T-helper 17 cell (primary cell): ENCODE measurements around the gene FRMD5. TPM values are rescaled to one million over a fixed set of nuclear protein-coding genes. Genes with fewer than 3 reads are reported as not detected.
A peak's percentile ranks its signal among the peaks of the same experiment; 100 is the strongest.

Source experiments
- ATAC-seq: fragments of 150-1000 bp; cut with Tn5 transposase; 2 replicates; pipeline ENCODE4 v1.10.0; 2021; ENCODE audit warnings: mild to moderate bottlenecking, moderate library complexity
- DNase-seq, 3 donors: peaks; one replicate each; pipeline versions ENCODE4 v3.0.0 to v3.0.0-alpha.2; 2020 to 2021
- H3K9me3 ChIP-seq: one replicate; pipeline ENCODE4 v1.7.0; 2013; ENCODE audit warnings: low read length, mild to moderate bottlenecking; ENCODE audit not compliant: control insufficient read depth, poor library complexity, severe bottlenecking
- H3K27ac Mint-ChIP-seq: one replicate; pipeline ENCODE4 v1.8.0; 2022; ENCODE audit warnings: mild to moderate bottlenecking, moderate library complexity, mixed read lengths
- H3K27me3 Mint-ChIP-seq: one replicate; pipeline ENCODE4 v1.8.0; 2022; ENCODE audit warnings: mixed read lengths
- H3K36me3 Mint-ChIP-seq: one replicate; pipeline ENCODE4 v1.8.0; 2022; ENCODE audit warnings: low read depth, mixed read lengths
- H3K4me1 Mint-ChIP-seq: one replicate; pipeline ENCODE4 v1.8.0; 2022; ENCODE audit warnings: mild to moderate bottlenecking, mixed read lengths
- H3K4me3 Mint-ChIP-seq: one replicate; pipeline ENCODE4 v1.8.0; 2022; ENCODE audit warnings: mild to moderate bottlenecking, moderate library complexity, mixed read lengths
- total RNA-seq, 4 donors: library from RNA in 2 of 4; stranded (reverse) in 2 of 4; gene quantifications; one replicate each; pipeline ENCODE4 v1.2.3 and lab custom pipeline; 2022 to 2026

The FRMD5 gene
- total RNA-seq, 2 donors from 2014 or later = not detected

DNA sequence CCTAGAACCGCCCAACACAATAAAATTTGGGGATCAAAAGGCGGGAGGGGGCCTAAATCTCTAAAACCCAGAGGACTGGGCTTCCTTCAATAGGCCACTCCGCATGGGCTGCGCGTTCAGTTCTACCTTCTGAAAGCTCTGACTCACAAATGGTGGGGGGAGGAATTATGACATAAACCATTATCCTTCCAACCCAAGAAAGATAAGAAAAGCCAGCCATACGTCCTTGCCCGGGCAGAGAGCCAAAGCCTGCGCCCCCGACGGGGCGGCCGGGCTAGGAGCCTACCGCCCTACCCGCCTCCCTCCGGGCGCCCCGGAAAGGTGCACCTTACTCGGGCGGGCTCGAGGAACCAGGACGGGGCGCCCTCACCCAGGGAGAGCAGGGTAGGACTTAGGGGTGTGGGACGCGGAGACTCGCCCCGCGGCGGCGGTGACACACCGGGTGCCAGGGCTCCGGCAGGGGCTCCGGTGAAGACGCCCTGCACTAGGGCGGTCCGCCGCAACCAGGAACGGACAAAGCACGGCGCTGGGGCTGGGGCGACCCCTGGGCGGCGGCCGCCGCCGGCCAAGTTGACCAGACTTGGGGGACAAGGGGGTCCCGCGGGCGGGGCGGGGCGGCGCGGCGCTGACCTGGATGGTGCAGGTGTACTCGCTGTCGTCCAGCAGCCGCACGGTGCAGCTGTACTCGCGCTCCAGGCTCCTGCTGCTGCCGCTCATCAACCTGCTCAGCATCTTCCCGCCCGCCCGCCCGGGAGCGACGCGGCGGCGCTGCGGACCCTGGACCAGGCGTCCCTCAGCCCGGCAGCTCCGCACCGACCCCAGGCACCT is 534 bp downstream of the FRMD5 start:
- Mint-ChIP-seq H3K4me1 (peaks cover 12% of the 10 kb centered on the region), H3K4me3 (peak overlapping the region; percentile 90), H3K27me3 (peaks cover 67% of the 10 kb centered on the region), H3K27ac (no peak overlapping the region), H3K36me3 (peaks cover 2% of the 10 kb centered on the region)
- ATAC-seq = peak; percentile 40
- peak in 2 of 3 donors; percentile 15 to 18 for DNase-seq
- H3K9me3 ChIP-seq = no peaks in the 10 kb centered on the region

DNA sequence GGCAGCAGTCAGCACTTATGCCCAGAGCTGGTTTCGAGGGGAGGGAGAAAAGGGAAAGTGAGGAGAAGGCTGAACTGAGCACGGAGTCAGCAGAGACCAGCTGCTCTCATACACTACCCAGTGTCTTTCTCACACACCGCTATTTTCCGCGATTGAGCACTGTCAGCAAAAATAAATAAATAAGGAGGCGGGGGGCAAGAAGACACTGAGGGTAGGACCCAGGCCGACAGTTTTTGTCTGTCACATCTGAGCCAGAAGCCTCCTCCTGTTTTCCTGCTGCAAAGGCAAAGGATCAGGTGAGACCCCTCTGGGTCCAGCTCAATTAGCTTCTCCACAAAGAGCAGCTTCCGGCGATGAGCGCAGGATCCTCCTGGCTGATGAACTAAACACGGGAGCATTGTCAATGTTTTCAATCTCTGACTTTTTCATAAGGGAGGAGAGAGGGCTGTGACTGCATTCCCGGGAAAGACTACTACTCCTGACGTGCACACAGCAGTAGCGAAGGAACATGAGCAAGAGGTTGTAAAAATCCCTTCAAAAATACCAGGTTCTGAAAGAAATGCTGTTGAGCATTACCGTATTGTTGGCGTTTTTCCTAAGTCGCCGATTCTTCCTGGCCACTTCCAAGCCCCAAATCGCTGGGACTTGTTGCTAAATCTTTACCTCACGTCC is 1.3 kb downstream of the FRMD5 start:
- Mint-ChIP-seq H3K27ac (no peak overlapping the region), H3K4me3 (peak overlapping the region; percentile 90), H3K27me3 (peaks cover 61% of the 10 kb centered on the region), H3K36me3 (peaks cover 2% of the 10 kb centered on the region), H3K4me1 (peaks cover 12% of the 10 kb centered on the region)
- DNase-seq (no peak), ATAC-seq (no peak)
- H3K9me3 ChIP-seq = no peaks in the 10 kb centered on the region

DNA sequence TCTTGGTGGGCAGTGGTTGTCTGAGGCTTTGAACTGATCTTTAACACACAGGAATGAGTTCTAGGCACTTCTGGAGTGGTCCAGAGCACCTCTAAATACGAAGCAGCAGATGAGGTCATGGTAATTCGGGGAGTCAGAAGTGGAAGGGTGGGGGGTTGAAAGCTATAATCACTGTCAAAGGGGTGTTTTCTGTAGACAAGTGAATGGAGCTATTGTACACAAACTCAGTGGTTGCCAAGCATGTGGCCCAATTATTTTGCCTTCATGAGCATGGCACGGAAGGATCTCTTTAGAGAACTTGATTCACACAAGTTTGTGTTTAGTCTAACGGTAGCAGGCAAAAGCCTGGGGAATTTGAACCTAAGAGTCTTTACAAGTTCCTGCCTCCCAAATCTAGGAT is 6.3 kb downstream of the FRMD5 start:
- Mint-ChIP-seq H3K27me3 (peaks cover 45% of the 10 kb centered on the region), H3K27ac (no peak overlapping the region), H3K4me3 (no peak overlapping the region), H3K36me3 (peaks cover 3% of the 10 kb centered on the region), H3K4me1 (peaks cover 4% of the 10 kb centered on the region)
- H3K9me3 ChIP-seq = no peaks in the 10 kb centered on the region
- no peak for DNase-seq
- ATAC-seq = no peak

DNA sequence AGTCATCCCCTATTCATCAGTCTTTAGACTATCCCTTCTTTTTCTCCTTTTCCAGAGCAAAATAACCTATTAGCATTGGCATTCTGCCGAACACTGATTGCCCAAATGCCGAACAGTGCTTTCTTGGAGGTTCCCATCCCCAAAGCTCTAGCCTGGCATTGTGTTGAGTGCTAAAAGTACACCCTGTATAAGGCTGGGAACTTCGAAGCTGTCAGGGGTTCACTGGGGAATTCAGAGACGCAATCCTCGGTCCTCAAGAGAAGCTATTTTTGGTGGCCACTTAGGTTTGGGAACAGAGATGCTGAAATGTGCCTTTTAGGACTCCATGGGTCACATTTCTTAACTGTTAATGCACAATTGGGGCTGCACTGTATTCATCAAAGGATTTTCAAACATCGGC is 8.4 kb downstream of the FRMD5 start:
- Mint-ChIP-seq H3K4me3 (no peak overlapping the region), H3K4me1 (no peaks in the 10 kb centered on the region), H3K27ac (no peak overlapping the region), H3K27me3 (peaks cover 40% of the 10 kb centered on the region), H3K36me3 (peaks cover 3% of the 10 kb centered on the region)
- no peak for ATAC-seq
- no peak for DNase-seq
- H3K9me3 ChIP-seq = no peaks in the 10 kb centered on the region

DNA sequence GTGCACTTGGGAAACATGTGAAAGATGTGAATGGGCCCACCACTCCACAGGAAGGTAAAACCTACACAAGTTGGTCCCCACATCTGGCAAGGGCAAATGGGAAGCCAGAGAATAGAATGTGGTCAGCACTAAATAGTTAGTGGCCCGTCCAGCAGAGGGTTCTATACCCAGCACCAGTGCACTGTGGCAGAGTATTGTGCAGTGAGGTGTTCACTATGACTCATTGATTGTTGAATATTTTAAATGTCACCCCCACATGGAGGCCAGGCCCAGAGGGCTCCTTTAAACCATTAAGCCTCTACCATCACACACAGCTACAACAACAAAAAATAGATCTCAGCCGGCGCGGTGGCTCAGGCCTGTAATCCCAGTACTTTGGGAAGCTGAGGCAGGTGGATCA is 11.7 kb downstream of the FRMD5 start:
- H3K4me1 Mint-ChIP-seq = no peaks in the 10 kb centered on the region
- H3K27ac Mint-ChIP-seq = no peak overlapping the region
- peaks cover 31% of the 10 kb centered on the region for H3K27me3 Mint-ChIP-seq
- H3K9me3 ChIP-seq = no peaks in the 10 kb centered on the region
- DNase-seq (no peak), ATAC-seq (no peak)
- no peak overlapping the region for H3K4me3 Mint-ChIP-seq
- H3K36me3 Mint-ChIP-seq = peaks cover 3% of the 10 kb centered on the region

DNA sequence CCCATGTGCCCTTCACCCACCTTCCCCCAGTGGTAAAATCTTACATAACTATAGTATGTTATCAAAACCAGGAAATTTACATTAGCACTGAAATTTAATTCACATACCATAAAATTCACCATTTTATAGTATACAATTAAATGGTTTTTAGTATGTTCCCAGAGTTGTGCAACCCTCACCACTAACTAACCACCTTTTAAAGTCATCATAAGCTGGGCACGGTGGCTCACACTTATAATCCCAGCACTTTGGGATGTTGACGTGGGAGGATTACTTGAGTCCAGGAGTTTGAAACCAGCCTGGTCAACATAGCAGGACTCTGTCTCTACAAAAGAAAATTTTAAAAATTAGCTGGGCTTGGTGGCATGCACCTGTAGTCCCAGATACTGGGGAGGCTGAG is 13.7 kb downstream of the FRMD5 start:
- Mint-ChIP-seq H3K36me3 (peaks cover 3% of the 10 kb centered on the region), H3K27me3 (peaks cover 39% of the 10 kb centered on the region), H3K4me1 (no peaks in the 10 kb centered on the region), H3K4me3 (no peak overlapping the region), H3K27ac (no peak overlapping the region)
- ATAC-seq (no peak), DNase-seq (no peak)
- H3K9me3 ChIP-seq = no peaks in the 10 kb centered on the region

DNA sequence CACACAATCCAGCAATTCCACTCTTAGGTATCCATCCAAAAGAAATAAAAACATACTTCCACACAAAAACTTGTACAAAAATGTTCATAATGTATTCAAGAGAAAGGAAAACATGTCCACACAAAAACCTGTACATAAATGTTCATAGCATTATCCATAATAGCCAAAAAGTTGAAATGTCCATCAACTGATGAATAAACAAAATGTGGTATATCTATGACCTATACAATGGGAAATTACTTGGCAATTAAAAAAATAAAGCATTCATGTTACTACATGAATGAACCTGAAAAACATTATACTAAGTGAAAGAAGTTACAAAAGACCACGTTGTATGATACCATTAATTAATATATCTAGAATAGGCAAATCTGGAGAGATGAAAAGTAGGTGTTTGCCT is 17.9 kb downstream of the FRMD5 start:
- ATAC-seq = no peak
- Mint-ChIP-seq H3K27me3 (peaks cover 26% of the 10 kb centered on the region), H3K27ac (no peak overlapping the region)

DNA sequence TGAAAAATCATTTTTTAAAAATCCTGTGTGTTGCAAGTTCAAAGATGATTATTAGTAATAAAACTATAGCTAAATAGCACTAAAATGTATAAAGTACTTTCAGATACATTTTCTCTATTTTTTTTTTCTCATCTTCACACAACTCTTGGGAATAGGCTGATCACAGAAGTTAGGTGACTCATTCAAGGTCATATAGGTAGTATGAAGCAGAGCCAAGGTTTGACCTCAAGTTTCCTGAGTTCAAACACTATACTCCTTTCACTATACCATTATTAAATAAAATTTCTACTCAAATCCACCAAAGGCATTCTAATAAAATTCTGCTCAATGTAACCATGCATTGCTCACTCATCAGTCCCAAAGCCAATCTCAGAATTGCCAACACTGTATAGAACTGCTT is 21.3 kb downstream of the FRMD5 start:
- Mint-ChIP-seq H3K27me3 (peaks cover 33% of the 10 kb centered on the region), H3K36me3 (peaks cover under 1% of the 10 kb centered on the region), H3K27ac (no peak overlapping the region), H3K4me3 (no peak overlapping the region), H3K4me1 (no peaks in the 10 kb centered on the region)
- ATAC-seq (no peak), DNase-seq (no peak)
- no peaks in the 10 kb centered on the region for H3K9me3 ChIP-seq

More for the DNA sequence above, 17.9 kb downstream of the FRMD5 start:
- H3K4me1 Mint-ChIP-seq = no peaks in the 10 kb centered on the region
- H3K9me3 ChIP-seq = no peaks in the 10 kb centered on the region
- H3K36me3 Mint-ChIP-seq = no peaks in the 10 kb centered on the region
- no peak overlapping the region for H3K4me3 Mint-ChIP-seq
- DNase-seq = no peak

DNA sequence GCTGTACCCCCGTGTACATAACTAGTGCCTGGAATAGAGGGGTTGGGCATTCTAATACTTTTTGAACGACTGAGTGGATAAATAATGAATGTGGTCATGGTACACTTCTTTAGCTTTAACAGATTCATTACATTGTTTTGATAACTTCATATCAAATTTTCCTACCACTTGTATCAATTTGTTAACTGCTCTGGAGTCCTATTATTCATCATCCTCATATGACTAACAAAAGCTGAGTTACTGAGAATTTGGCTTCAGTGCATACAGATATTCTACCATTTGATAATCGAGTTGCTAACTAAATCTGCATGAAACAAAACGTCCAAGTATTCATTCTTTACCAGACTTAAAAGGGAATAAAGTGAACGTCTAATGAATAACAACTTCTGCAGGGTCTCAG is 31.7 kb downstream of the FRMD5 start:
- DNase-seq (no peak), ATAC-seq (no peak)
- H3K36me3 Mint-ChIP-seq = peaks cover 3% of the 10 kb centered on the region
- H3K4me3 Mint-ChIP-seq = no peak overlapping the region
- peaks cover 38% of the 10 kb centered on the region for H3K27me3 Mint-ChIP-seq
- H3K4me1 Mint-ChIP-seq = no peaks in the 10 kb centered on the region
- H3K9me3 ChIP-seq = no peaks in the 10 kb centered on the region
- H3K27ac Mint-ChIP-seq = no peak overlapping the region

DNA sequence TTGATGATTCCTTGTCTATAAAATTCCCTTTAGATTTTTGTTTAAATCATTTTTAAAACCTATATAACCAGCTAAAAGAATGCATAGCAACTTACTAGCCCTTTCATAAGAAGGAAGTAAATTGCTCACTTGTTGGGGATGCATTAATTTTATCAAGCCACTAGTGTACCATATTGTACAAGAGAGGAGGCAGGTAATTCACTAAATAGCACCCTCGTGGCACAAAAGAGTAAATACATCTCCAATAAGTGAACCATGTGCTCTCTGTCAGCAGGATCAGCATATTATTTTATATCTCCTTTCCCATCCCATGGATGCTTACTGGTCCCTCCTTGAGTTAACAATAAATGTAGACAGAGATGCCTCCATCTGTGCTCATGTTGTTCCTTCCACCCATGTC is 34.3 kb downstream of the FRMD5 start:
- peaks cover 50% of the 10 kb centered on the region for H3K27me3 Mint-ChIP-seq
- peaks cover 3% of the 10 kb centered on the region for H3K36me3 Mint-ChIP-seq
- H3K27ac Mint-ChIP-seq = no peak overlapping the region
- no peak overlapping the region for H3K4me3 Mint-ChIP-seq
- no peak for DNase-seq
- no peaks in the 10 kb centered on the region for H3K9me3 ChIP-seq
- no peak for ATAC-seq
- H3K4me1 Mint-ChIP-seq = no peaks in the 10 kb centered on the region

DNA sequence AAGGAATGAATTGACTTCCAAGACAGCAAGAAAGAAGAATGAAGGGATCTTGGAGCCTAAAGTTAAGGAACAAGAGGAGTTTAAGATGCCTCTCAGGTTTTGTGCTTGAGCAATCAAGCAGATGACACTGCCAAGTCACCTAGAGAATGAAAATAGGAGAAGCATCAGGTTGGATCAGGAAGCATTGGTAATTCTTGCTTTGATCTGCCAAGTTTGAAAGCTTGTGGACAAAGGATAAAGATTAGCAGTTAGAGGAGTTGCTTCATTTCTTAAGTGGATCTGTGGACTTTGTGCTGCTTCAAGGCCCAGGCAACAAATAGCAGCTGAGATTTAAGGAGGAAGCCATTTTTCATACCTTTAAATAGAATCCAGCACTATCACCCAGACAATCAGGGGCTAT is 35.6 kb downstream of the FRMD5 start:
- no peaks in the 10 kb centered on the region for H3K9me3 ChIP-seq

DNA sequence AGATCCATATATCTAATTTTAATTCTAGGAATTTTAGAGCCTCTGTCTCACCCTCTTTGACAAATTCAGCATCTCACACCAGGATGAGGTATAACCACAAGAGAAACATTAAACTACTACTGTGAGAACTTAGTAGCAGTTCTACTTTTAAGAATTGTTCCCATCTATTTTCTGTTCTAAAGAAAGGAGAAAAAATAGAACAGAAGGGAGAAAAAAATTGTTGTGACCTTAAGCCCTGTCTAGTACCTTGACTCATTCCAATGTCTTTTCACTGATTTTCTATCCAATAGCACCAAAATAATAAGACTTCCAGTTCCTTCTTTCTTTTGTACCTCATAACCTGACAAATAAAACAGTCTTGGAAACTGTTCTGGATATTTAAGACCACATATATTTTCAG is 37.0 kb downstream of the FRMD5 start:
- ATAC-seq (no peak), DNase-seq (no peak)
- Mint-ChIP-seq H3K27me3 (peaks cover 51% of the 10 kb centered on the region), H3K36me3 (no peaks in the 10 kb centered on the region), H3K4me1 (no peaks in the 10 kb centered on the region), H3K4me3 (no peak overlapping the region), H3K27ac (no peak overlapping the region)
- no peaks in the 10 kb centered on the region for H3K9me3 ChIP-seq

More for the DNA sequence above, 35.6 kb downstream of the FRMD5 start:
- Mint-ChIP-seq H3K4me3 (no peak overlapping the region), H3K4me1 (no peaks in the 10 kb centered on the region), H3K27ac (no peak overlapping the region), H3K27me3 (peaks cover 54% of the 10 kb centered on the region), H3K36me3 (peaks cover 3% of the 10 kb centered on the region)
- ATAC-seq (no peak), DNase-seq (no peak)

DNA sequence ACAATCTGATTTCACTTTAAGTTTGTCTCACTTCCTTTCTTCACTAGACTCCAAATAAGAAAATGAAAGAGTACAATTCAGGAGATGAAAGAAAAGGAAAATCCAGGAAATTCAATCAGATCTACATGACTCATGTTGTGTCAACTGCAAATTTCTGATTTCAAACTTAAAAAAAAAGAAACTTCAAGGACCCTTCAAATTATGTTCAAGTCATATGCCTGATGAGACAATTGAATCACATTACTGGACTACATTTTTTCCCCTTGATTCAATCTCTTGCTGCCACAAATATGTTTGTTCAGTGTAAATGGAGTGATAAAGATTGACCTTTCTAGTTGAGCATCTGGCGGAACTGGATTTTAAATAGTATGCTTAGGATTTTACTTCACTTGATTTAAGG is 37.4 kb downstream of the FRMD5 start:
- Mint-ChIP-seq H3K4me3 (no peak overlapping the region), H3K27ac (no peak overlapping the region), H3K27me3 (peaks cover 54% of the 10 kb centered on the region), H3K4me1 (no peaks in the 10 kb centered on the region), H3K36me3 (no peaks in the 10 kb centered on the region)
- no peaks in the 10 kb centered on the region for H3K9me3 ChIP-seq
- DNase-seq = no peak
- ATAC-seq = no peak

DNA sequence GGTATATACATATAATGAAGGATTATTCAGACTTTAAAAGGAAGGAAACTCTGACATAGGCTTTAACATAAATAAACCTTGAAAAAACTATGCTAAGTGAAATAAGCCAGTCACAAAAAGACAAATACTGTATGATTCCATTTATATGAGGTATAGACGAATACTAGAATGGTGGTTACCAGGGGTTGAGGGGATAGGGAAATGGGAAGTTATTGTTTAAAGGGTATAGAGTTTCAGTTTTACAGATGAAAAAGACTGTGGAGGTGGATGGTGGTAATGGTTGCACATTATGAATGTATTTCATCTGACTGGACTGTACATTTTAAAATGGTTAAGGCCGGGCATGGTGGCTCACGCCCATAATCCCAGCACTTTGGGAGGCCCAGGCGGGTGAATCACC is 41.7 kb downstream of the FRMD5 start:
- no peaks in the 10 kb centered on the region for H3K36me3 Mint-ChIP-seq

More for the DNA sequence above, 41.7 kb downstream of the FRMD5 start:
- H3K9me3 ChIP-seq = no peaks in the 10 kb centered on the region
- Mint-ChIP-seq H3K4me3 (no peak overlapping the region), H3K27ac (no peak overlapping the region), H3K27me3 (peaks cover 57% of the 10 kb centered on the region), H3K4me1 (no peaks in the 10 kb centered on the region)
- DNase-seq (no peak), ATAC-seq (no peak)
